Hepatocyte (in vitro differentiated cells): ENCODE results near the gene RUNX1.

ENCODE experiments used
- EZH2 ChIP-seq: fragments of 200-600 bp; sonication (generic); IDR thresholded peaks from 2 replicates; pipeline ENCODE4 v1.6.1; 2016; ENCODE audit warnings: antibody characterized with exemption, mild to moderate bottlenecking, borderline replicate concordance
- EZH2phosphoT487 ChIP-seq: fragments of 200-600 bp; sonication (generic); IDR thresholded peaks from one replicate; pipeline ENCODE4 v1.6.1; 2018; ENCODE audit warnings: antibody characterized with exemption, mild to moderate bottlenecking, low read depth, moderate library complexity; ENCODE audit not compliant: unreplicated experiment, severe bottlenecking
- TF ChIP-seq, protein P1 (sequence below): fragments of 200-600 bp; sonication (generic); IDR thresholded peaks from 2 replicates; pipeline ENCODE4 v1.5.1; 2016; ENCODE audit warnings: antibody characterized with exemption, mild to moderate bottlenecking; ENCODE audit not compliant: poor library complexity

DNA sequence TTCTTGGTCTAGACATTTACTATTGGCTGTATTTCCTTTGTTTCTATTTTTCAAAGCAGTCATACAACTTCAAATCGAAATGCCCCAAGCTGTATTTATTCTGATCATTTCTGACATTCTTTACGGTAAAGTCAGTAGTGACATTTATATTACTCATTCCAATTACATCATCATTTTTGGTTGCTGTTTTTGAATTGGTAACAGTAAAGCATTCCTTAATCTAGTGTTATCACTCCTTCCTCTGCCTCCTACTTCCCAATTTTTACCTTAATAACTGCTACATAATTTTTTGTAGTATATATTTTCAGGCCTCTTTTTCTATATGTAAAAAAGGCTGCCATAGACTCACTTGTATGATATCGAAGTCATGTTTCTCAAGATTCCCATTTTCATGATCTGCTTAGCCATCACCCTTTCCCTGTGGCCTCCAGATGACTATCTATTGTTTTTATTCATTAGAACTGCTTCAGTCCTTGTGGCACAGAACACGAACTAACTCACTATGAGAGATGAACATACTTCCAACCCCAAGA is 167.2 kb downstream of the RUNX1 start:
- TF ChIP-seq, protein P1, sequence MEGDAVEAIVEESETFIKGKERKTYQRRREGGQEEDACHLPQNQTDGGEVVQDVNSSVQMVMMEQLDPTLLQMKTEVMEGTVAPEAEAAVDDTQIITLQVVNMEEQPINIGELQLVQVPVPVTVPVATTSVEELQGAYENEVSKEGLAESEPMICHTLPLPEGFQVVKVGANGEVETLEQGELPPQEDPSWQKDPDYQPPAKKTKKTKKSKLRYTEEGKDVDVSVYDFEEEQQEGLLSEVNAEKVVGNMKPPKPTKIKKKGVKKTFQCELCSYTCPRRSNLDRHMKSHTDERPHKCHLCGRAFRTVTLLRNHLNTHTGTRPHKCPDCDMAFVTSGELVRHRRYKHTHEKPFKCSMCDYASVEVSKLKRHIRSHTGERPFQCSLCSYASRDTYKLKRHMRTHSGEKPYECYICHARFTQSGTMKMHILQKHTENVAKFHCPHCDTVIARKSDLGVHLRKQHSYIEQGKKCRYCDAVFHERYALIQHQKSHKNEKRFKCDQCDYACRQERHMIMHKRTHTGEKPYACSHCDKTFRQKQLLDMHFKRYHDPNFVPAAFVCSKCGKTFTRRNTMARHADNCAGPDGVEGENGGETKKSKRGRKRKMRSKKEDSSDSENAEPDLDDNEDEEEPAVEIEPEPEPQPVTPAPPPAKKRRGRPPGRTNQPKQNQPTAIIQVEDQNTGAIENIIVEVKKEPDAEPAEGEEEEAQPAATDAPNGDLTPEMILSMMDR = no peak
- no peak for TF ChIP-seq EZH2
- TF ChIP-seq EZH2phosphoT487 = no peak
